DND-41 (cell line): Measurements from ENCODE around the gene CNIH2.

Source experiments
- CTCF ChIP-seq: IDR thresholded peaks from 2 replicates; pipeline ENCODE4 v1.5.1; 2012; ENCODE audit warnings: borderline replicate concordance, low read length, moderate library complexity, mild to moderate bottlenecking; ENCODE audit not compliant: poor library complexity, severe bottlenecking; ENCODE audit errors: extremely low read depth
- EZH2 ChIP-seq: IDR thresholded peaks from 3 replicates; pipeline ENCODE4 v1.6.1; 2012; ENCODE audit warnings: borderline replicate concordance, low read depth, mild to moderate bottlenecking, moderate library complexity, low read length, inconsistent platforms; ENCODE audit not compliant: severe bottlenecking

GRCh38 chr11:66237867-66238266 lies 40.1 kb upstream of the CNIH2 start:
- no peak for TF ChIP-seq CTCF
- no peak for TF ChIP-seq EZH2
